ENCODE results near the gene GNB1L.

Gene GNB1L

DNA sequence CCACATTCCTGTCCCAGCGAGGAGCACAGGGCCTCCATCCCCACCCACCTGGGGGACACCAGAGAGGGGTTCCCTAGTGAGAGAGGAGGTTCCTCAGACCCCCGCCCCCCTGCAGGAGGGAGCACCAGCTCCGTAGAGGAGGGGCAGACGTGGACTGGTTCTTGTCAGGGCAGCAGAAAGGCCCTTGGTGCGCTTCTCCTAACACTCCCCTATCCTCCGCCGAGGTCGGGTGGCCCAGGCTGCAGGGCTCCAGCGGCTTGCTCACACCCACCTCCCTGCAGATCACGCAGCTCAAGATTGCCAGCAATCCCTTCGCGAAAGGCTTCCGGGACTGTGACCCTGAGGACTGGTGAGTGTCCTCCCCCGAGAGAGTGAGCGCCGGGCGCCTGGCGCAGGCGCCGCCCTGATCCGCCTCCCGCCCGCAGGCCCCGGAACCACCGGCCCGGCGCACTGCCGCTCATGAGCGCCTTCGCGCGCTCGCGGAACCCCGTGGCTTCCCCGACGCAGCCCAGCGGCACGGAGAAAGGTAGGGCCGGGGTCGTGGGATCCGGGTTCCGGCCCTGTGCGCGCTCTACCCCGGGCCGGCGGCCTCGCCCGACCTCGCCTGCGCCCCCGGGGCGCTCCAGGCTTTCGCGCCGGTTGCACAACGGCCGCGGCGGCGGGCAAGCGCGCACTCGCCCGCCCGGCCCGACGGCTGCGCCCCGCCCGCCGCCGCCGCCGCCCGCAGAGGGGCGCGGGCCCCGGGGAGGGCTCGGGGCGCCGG, 89.0 kb downstream of the GNB1L start:
- no peak for DNase-seq (ENCODE audit: low read depth in 1 of 2, low spot score in 1 of 2)

DNA sequence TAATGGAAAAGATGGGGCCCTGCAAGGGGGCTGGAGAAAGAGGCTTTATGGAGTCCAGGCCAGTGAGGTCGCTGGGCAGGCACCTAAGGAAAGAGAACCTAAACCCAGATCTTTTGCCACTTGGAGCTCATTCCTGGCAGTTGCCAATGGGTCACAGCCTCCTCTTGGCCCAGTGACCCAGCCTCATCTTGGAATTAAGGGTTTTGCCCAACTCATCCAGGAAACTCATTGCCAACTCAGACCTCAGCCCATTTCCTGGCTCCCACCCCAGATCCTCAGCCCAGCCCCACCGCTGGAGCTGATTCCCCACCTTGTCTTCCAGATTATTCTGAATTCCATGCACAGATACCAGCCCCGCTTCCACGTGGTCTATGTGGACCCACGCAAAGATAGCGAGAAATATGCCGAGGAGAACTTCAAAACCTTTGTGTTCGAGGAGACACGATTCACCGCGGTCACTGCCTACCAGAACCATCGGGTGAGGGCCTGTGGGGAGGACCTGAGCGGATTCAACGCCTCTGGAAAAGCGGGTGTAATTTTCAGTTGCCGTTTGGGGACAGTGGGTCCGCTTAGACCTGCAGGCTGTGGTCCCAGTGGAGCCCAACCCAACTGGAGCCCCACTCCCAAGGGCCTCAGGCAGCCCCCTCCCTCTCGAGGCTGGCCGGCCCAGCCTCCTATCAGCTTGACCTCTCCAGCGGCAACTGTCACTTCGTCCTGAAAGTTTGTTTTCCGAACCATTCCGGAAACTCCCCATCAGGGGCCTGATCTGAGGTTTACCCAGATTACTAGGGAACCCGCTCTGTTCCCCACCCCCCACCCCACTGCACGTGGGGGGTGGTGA, 89.8 kb downstream of the GNB1L start:
- no peak for DNase-seq (ENCODE audit: low read depth in 1 of 2, low spot score in 1 of 2)

DNA sequence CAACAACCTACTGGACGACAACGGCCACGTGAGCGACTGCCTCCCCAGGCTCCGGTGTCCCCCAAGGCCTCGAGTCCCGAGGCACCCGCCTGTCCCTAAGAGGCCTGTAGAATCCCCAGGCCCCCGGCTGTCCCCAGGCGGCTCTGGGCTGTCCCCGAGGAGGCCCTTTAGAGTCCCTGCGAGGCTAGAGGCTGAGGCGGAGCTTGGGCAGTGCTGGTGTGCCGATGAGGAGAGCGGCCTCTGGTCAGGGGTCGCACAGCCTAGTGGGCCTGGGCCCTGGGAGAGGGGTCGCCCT, 90.4 kb downstream of the GNB1L start:
- no peak for DNase-seq (ENCODE audit: low read depth in 1 of 2, low spot score in 1 of 2)

DNA sequence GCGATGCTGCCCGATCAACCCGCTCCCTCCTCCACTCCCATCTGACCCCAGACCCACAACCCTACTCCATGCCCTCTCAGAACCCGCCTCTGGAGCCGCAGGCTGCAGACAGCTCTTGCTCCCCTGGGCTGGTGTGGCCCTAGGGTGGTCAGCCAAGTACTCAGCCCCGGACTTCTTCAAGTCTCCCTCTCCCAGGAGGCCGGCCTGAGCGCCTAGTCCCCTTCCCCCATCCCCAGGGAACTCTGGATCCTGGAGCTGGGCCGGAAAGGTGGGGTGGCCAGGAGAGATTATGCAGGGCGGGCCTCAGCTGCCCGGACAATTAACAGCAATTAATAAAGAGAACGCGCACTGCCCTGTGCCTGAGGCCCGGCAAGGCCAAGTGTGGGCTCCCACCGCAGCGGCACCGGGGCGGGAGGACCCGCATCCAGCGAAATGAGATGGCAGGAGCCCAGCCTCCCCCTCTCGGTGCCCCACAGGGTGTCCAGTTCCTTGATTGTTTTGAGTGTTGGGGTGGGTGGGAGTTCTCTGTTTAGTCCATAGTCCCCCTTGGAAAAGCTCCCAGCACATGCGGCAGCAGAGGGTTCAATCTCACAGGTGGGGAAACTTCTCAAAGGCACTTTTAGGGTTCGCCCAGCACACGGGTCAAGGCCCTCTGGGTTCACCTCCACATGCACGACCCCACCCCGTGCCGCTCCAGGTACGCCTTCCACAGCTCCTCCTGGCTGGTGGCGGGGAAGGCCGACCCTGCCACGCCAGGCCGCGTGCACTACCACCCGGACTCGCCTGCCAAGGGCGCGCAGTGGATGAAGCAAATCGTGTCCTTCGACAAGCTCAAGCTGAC, 91.0 kb downstream of the GNB1L start:
- no peak for DNase-seq (ENCODE audit: low read depth in 1 of 2, low spot score in 1 of 2)

DNA sequence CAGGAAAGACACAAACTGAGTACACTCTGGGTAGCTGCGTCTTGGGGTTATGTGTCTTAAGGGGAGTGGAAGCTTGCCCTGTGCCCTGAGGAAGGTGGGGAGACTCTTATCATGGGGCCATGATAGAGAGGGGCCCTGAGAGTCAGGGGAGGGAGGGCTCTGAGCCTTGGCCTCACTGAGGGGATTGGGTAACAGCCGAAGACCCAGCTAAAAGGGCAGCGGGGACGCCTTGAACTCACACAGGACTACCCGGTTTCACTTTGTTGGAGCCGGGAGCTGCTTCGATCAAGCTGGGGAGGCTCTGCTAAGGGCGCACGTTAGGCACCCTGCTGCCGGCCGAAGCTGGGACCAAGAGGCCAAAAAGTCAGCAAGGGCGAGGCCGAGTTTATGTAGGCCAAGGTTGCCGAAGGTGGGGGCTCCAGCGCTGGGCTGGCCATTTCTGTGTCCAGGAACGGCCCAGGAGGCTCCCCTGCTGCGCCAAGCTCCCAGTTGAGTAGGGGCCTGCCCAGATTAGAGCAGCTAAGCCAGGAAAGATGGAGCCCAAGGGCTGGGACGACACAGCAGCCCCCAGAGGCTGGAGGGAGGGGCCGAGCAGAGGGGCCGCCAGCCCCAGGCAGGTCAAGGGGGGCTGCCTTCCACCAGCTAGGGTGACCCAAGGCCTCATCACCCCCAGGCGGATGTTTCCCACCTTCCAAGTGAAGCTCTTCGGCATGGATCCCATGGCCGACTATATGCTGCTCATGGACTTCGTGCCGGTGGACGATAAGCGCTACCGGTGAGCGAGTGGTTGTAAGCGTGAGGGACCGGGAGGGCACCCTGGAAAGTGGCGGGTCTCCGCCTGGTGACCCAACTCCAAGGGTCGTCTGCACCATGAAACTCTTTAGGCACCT, 91.9 kb downstream of the GNB1L start:
- DNase-seq (ENCODE audit: low read depth in 1 of 2, low spot score in 1 of 2), result no peak

DNA sequence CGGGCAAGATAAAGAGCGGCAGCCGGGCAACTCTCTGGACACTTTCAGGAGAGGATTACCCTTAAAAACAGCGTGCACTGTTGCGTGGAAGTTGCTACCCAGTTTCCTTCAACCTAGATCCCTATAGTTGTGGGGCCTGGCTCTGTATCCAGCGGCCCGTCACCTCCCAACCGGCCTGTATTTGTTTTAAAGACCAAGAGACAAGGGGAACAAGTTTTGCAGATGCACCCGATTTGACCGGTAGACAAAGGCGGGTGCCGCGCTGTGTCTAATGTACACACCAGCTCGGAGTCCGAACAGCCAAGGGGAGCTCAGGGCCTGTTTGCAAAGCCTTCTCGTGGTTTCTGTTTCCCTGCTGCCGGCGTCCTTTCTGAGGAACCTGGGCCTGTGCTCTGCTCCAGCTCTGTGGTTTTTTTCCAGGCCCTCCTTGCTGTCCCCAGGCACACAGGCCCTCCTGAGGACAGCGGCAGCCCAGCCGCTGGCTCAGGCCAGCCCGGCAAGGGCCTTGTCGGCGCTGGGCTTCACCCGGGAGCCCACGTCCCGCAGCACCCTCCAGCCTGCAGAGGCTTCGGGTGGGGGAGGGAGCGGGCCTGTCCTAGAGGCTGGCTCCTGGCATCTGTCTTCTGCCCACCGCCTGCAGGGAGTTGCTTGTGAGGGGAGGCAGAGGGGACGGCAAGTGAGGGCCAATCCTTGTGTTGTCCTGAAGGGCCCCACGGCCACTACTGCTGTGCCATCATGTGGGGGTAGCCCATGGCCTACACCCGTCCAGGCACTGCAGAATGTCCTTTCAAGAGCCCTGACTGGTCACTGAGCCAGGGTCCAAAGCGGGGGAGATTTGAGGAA, 92.7 kb downstream of the GNB1L start:
- no peak for DNase-seq (ENCODE audit: low read depth in 1 of 2, low spot score in 1 of 2)

DNA sequence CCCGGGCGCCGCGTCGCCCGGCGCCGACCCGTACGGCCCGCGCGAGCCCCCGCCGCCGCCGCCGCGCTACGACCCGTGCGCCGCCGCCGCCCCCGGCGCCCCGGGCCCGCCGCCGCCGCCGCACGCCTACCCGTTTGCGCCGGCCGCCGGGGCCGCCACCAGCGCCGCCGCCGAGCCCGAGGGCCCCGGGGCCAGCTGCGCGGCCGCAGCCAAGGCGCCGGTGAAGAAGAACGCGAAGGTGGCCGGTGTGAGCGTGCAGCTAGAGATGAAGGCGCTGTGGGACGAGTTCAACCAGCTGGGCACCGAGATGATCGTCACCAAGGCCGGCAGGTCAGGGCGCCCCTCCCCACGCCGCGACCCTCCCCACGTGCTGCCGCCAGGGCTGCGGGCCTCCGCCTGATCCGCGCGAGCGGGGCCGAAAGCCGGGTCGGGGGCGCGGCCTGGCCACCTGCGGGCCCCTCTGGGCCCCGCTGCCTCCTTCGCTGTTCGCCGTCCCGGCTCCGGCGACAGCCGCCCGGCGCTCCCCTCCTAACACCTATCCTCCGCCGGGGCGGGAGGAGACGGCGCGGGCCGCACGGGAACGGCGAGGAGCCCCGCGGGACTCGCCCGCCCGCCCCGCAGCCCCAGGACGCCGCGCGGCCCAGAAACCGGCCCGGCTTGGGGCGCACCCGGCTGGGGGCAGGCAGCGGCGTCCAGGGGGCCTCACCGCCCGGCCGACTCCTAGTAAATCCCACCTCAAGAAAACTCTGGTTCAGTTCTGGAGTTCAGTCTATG, 93.5 kb downstream of the GNB1L start:
- no peak for DNase-seq (ENCODE audit: low read depth in 1 of 2, low spot score in 1 of 2)

DNA sequence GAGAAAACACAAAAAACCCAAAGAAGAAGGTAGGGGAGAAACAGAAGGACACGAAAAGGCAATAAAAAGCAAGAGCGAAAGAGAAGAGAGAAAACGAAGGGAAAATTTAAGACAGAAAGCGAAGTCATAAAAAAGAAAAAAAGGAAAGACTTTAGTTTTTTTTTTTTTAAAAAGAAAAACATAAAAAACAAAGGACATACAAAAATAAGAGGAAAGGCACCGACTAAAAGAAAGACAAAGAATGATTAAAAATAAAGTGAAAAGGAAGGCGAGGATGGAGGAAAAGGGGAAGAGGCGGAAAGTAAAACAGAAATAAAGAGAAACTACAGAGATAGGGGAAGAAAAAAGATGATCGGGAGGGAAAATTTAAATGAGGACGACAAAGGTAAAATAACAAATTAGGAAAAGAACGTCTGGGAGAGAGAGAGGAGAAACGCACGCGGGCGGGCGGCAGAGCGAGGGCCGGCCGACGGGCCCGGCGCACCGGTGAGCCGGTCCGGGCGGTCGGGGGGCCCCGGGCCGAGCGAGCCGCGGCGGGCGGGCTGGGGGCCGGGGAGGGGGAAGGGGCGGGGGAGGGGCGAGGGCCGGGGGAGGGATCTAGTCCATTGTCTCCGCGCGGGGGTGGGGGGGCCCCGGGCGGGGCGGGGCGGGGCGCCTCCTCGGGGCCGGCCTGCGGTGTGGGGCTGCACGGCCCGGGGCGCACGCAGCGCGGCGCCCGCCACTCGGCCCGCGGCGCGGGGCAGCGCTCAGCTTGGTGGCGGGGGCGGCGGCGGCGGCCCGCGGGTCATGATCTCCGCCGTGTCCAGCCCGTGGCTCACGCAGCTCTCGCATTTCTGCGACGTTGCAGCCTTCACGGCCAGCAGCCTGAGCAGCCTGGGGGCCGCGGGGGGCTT, 94.4 kb downstream of the GNB1L start, which contains the start of gene TBX1:
TBX1 (plus strand) TSS at position 721 of the 893 bp plus-strand sequence; CDS start at position 787, 66 bp downstream.
- no peak for DNase-seq (ENCODE audit: low read depth in 1 of 2, low spot score in 1 of 2)

DNA sequence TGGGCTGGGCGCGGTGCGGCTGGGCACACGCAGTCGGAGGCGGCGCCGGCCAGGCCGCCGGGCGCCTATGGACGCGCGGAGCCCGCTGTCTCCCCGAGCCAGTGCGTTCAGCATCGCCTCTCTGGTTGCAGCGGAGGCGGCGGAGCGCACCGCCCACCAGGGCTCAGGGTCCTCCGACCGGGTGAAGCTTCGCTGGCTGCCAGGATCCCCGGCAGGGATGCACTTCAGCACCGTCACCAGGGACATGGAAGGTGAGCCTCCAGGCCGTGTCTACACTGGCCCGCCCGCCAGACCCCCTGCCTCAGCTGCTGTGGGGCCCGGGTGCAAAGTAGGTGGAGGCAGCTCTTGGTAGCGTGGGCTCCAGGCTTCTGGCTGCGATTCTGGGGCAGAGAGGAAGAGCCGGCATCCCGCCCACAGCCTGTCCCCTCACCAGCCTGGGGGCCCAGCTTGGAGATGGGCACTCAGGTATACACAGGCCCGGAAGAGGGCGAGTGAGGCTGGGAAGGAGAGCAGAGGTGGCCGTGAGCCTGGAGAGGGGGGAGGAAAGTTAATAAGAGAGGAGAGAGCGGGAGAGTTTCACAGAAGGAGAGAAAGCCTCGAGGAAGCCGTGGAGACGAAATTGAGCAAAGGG, 95.1 kb downstream of the GNB1L start:
- DNase-seq (ENCODE audit: low read depth in 1 of 2, low spot score in 1 of 2), result no peak

DNA sequence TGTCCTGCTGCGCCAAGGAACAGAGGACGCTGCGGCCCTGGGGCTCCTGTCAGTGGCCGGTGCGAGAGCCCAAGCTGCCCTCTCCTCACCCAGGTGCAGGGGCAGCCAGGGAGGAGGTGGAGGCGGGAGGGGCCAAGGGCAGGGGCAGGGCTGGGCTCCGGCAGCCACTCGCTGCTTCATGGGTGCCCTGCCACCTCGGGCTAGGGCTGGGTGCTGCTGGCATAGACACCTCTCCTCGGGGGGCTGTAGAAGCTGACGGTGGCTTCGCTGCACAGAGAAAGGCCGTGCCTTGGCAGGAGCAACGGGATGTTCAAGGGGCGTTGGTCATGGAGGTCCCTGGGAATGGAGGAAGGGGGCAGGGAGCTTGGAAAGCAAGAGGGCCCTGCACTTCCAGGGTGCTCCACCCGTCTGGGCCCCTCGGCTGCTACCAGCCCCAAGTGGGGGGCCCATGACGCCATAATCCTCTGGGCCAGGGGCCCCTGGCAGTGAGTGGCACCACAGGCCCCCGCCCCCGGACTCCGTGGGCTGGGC, 95.7 kb downstream of the GNB1L start:
- no peak for DNase-seq (ENCODE audit: low read depth in 1 of 2, low spot score in 1 of 2)

DNA sequence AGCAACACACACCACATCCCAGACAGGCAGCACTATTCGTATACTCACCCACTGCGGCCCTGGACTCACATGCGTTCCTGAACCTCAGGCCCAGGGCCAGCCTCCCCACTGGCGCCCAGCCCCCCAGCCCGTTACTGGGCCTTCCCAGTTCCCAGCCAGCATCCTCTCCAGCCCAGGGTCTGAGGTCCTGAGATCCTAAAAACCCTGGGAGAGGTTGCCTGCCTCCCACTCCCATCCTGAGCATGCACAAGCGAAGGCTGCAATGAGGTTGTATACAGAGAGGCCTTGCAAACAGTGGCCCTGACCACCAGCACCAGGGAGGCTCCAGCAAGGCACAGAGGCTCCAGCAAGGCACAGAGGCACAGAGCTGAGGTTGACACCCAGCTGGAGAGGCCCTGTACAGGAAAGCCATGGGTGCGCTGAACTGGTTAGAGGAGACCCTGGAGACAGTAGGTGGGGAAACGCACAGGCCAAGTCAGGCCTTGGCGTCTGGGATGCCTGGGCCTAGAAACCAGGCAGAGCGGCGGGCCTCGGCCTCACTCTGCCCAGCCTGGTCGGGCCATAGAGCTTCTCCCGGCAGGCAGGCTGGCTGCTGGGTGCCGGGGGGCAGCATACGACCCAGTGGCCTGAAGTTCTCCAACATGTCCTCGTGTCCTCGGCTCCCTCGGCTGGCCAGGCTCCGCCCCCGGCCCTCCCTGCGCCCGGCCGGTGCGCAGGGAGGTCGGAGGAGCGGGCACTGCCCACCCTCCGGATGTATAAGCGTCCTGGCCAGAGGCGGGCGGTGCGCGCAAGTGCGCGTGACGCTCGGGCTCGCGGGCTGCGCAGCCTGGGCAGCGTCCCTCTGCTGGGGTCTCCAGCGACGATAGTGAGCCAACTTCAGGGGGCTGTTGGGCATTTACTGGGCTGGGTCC, 96.4 kb downstream of the GNB1L start:
- DNase-seq (ENCODE audit: low read depth in 1 of 2, low spot score in 1 of 2), result no peak

DNA sequence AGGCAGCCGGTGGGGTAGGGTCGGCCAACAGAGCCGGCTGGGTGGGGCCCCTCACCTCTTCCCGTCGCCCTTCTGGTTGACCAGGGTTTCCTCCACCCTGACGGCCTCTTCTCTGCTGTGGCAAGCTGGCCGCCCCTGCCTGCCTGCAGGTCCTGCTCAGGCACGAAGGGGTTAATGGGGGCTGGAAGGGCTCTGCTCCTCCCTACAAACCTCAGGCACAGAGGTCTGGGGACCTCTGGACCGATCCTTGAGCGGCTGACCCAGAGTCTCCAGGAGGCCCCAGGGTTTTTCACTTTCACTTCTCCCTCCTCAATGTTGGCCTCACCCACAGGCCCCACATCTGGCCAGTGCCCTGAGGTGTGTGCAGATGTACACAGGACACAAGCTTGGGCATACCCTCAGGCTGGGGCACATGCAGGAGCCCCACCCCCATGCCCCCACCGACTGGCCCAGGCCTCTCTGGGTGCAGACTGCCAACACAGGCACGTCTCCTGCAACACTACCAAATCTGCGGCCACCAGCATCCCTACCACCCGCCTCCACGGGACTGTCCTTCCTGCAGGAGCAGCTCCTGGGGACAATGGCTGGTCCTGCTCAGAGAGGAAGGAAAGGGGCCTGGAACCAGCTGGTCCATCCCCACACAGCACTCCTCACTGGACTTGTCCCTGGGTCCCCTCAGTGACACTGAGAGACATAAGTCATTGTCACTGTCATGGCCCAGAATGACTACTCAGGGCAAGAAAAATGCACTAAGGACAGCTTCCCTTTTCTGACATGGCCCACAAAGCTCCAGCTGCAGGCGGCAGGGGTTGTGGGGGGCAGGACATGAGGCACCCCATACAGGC, 97.3 kb downstream of the GNB1L start:
- no peak for DNase-seq (ENCODE audit: low read depth in 1 of 2, low spot score in 1 of 2)

DNA sequence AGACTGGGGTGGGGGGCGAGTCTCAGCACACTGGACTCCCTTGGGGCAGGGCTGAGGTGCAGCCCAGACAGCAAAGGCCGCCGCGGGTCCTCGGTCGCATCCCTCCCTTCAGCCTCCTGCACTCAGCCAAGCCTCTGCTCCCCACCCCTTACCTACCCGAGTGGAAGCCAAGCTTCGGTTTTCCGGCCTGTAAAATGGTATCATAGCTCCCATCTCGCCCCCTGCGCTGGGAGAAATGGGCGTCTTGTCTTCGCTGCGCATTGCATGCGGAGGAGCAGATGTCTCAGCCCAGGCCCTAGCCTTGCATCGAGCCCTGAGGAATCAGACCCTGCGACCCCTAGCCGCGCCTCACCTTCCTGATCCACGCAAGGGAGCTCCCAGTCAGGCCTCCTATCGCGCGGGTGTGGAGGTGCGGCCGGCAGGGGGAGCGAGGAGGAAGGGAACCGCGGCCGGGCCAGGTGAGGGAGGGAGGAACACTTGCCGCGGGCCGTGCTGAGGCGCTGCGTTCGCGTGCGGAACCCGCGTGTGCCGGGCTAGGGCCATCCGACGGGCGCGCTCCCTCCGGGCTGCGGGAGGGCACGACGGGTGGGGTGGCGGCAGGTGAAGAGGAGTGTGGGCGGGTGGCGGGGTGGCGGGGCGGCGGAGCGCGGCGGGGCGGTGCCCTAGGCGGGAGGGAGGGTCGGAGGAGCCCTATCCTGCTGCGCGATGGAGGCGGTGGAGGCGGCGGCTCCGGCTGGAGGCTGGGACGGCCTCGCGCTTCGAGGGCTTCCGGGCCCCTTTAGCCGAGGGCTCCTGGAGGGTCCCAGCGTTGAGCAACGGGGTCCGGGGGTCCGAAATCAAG, 98.2 kb downstream of the GNB1L start:
- DNase-seq (ENCODE audit: low read depth in 1 of 2, low spot score in 1 of 2), result peak; percentile 53 to 56

DNA sequence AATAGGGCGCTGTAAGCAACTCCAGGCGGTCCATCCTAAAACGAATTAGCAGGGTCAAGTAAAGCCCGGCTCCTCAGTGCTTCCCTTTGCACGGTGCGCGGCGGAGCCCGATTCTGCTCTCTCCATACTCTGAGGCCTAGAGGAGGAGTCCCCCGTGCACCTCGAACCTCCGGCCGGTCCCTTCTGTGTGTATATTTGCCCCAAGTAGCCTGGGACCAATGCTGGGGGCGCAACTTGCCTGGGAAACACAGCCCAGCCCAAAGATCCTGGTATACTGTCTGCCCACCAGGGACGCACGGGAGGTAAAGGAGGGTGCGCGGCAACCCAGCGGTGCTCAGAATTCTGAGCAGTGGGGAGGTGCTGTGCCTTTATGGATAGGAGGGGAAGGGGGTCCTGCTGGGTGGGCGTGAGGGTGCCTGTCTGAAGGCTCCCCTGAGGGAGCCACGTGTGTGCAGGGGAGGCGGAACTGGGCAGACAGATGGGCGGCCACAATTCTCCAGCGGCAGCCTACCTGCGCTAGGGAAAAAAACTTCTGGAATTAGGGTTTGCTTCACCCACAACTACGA, 98.9 kb downstream of the GNB1L start:
- DNase-seq (ENCODE audit: low read depth in 1 of 2, low spot score in 1 of 2), result no peak
